Activated CD4-positive, alpha-beta T cell treated with anti-CD3 and anti-CD28 coated beads for 36 hours (primary cell): Measurements from ENCODE around the gene ZFY. TPM values are rescaled to one million over a fixed set of nuclear protein-coding genes. Genes with fewer than 3 reads are reported as not detected.

Source experiments
- ATAC-seq: fragments of 200-7000 bp; cut with Tn5 transposase; one replicate; pipeline ENCODE4 v1.10.0; 2021; ENCODE audit warnings: mild to moderate bottlenecking, moderate library complexity
- CTCF ChIA-PET: fragments of 350-600 bp; sonication (Branson Sonifier 250); formaldehyde crosslinking; loops from one replicate; lab custom pipeline; 2021; ENCODE audit warnings: antibody characterized with exemption; lab: Charles Lee
- POLR2A ChIA-PET: fragments of 350-600 bp; sonication (Branson Sonifier 250); formaldehyde crosslinking; loops from one replicate; lab custom pipeline; 2021; ENCODE audit warnings: antibody characterized with exemption, inconsistent platforms; lab: Charles Lee
- DNase-seq: peaks from one replicate; pipeline ENCODE4 v3.0.0-alpha.2; 2020
- H3K27ac Mint-ChIP-seq: one replicate; pipeline ENCODE4 v1.8.0; 2021; ENCODE audit warnings: mixed read lengths
- H3K27me3 Mint-ChIP-seq: one replicate; pipeline ENCODE4 v1.8.0; 2021; ENCODE audit warnings: mixed read lengths
- H3K36me3 Mint-ChIP-seq: one replicate; pipeline ENCODE4 v1.8.0; 2021; ENCODE audit warnings: low read depth, mixed read lengths
- H3K4me1 Mint-ChIP-seq: one replicate; pipeline ENCODE4 v1.8.0; 2021; ENCODE audit warnings: mixed read lengths
- H3K4me3 Mint-ChIP-seq: one replicate; pipeline ENCODE4 v1.8.0; 2021; ENCODE audit warnings: mild to moderate bottlenecking, moderate library complexity, mixed read lengths
- H3K9me3 Mint-ChIP-seq: one replicate; pipeline ENCODE4 v1.8.0; 2021; ENCODE audit warnings: low read depth, mixed read lengths
- intact Hi-C, 2 experiments: fragments of 100-400 bp; cut with DNase I in 1 of 2; cut with micrococcal nuclease in 1 of 2; formaldehyde crosslinking; loops; one replicate each; pipeline versions ENCODE4 v1.14.2 to v1.15.1; 2022 to 2024; cut with DNase I, micrococcal nuclease
- total RNA-seq, 2 experiments: library from RNA; stranded (reverse); gene quantifications; one replicate each; pipeline ENCODE4 v1.2.3, GENCODE V29; 2021

The ZFY gene
- total RNA-seq, 2 experiments from 2014 or later: 12.4 to 16.6 TPM

DNA sequence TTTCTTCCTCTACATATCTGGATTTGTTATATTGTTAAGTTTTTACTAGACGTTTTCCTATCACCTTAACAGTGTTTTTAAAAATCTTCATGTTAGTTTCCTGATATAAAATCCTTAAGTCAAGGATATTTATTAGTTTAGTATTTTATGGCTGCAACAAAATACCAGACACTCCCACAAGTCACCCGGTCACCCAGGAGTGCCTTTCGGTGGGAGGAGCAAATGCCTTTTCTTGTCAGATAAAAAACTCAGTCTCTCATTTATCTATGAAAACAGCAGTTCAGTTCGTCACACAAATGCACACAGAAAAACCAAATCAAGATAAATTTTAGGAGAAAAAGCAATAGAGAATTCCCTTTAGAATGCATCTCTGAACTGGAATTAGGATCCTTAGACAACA is 77.0 kb downstream of the ZFY start:
- CTCF ChIA-PET: no interaction called here
- Mint-ChIP-seq H3K4me1 (peaks cover 17% of the 10 kb centered on the region), H3K9me3 (peaks cover 2% of the 10 kb centered on the region), H3K36me3 (no peaks in the 10 kb centered on the region), H3K27ac (no peak overlapping the region), H3K4me3 (no peak overlapping the region), H3K27me3 (no peaks in the 10 kb centered on the region)
- ATAC-seq (no peak), DNase-seq (no peak)
- POLR2A ChIA-PET: no interaction called here
- intact Hi-C loops: no loop called here

DNA sequence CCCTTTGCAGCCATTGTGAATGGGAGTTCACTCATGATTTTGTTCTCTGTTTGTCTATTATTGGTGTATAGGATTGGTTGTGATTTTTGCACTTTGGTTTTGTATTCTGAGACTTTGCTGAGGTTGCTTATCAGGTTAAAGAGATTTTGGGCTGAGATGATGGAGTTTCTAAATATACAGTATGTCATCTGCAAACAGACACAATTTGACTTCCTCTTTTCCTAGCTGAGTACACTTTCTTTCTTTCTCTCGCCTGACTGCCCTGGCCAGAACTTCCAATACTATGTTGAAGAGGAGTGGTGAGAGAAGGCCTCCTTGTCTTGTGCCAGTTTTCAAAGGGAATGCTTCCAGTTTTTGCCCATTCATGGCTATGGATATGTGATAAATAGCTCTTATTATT is 81.4 kb downstream of the ZFY start:
- no peak overlapping the region for H3K4me3 Mint-ChIP-seq
- H3K9me3 Mint-ChIP-seq: peaks cover 2% of the 10 kb centered on the region
- intact Hi-C loops: no loop called here
- CTCF ChIA-PET: no interaction called here
- DNase-seq (no peak), ATAC-seq (no peak)
- no peaks in the 10 kb centered on the region for H3K36me3 Mint-ChIP-seq
- H3K4me1 Mint-ChIP-seq: peaks cover 19% of the 10 kb centered on the region
- no peak overlapping the region for H3K27ac Mint-ChIP-seq
- POLR2A ChIA-PET: no interaction called here
- H3K27me3 Mint-ChIP-seq: no peaks in the 10 kb centered on the region

DNA sequence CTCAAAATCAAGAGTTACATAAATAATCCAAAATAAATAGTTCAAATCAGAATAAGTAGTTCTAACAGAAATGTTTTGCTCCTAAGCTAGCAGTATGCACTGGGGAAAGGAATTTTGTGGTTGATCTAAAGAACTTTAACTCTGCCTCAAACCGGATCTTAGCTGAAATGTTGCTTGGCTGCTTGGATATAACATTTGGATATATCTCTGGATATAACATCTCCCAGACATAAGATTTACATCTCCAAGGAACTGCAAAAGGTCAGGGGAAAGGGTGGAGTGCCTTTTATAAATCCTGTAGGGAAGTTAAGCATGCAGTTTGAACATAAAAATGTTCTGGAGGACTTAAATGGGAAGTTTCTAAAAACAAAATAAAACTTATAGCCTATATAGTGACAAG is 83.4 kb downstream of the ZFY start:
- CTCF ChIA-PET: no interaction called here
- H3K9me3 Mint-ChIP-seq: peaks cover 2% of the 10 kb centered on the region
- POLR2A ChIA-PET: no interaction called here
- H3K27me3 Mint-ChIP-seq: no peaks in the 10 kb centered on the region
- no peak for ATAC-seq
- H3K27ac Mint-ChIP-seq: no peak overlapping the region
- intact Hi-C loops: no loop called here
- H3K4me3 Mint-ChIP-seq: no peak overlapping the region
- H3K4me1 Mint-ChIP-seq: peaks cover 21% of the 10 kb centered on the region
- no peaks in the 10 kb centered on the region for H3K36me3 Mint-ChIP-seq
- DNase-seq: no peak

- no peak for DNase-seq
- no peak for ATAC-seq
- H3K4me3 Mint-ChIP-seq: no peak overlapping the region
- intact Hi-C loops: no loop called here
- POLR2A ChIA-PET: no interaction called here
- no peak overlapping the region for H3K27ac Mint-ChIP-seq
- CTCF ChIA-PET: no interaction called here
- peaks cover 2% of the 10 kb centered on the region for H3K9me3 Mint-ChIP-seq
- no peaks in the 10 kb centered on the region for H3K36me3 Mint-ChIP-seq
- H3K27me3 Mint-ChIP-seq: no peaks in the 10 kb centered on the region
- H3K4me1 Mint-ChIP-seq: peaks cover 21% of the 10 kb centered on the region
These were observed 84.4 kb downstream of the ZFY start for GRCh38 chrY:3019584-3019983.

DNA sequence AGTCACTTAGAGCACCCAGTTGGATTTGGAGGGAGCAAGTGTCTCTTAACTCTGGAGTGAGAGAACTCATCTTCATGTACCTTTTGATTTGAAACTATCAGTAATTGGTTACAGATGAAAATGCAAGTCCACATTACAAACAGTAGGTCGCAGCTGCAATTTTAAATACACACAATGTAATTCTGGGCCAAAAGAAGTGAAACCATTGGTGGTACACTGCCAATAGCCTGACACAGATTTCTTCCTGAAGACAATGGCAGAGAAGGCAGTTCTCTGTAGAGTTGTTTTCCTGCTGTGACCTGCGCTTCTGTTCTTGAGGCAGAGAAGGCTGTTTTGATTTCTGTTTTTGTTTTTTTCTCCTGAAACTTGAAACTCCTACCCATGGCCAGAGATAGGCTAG is 86.0 kb downstream of the ZFY start:
- CTCF ChIA-PET: no interaction called here
- no peaks in the 10 kb centered on the region for H3K36me3 Mint-ChIP-seq
- H3K4me1 Mint-ChIP-seq: peaks cover 20% of the 10 kb centered on the region
- peaks cover 2% of the 10 kb centered on the region for H3K9me3 Mint-ChIP-seq
- no peaks in the 10 kb centered on the region for H3K27me3 Mint-ChIP-seq
- no peak overlapping the region for H3K27ac Mint-ChIP-seq
- no peak overlapping the region for H3K4me3 Mint-ChIP-seq
- intact Hi-C loops: no loop called here
- DNase-seq (no peak), ATAC-seq (no peak)
- POLR2A ChIA-PET: no interaction called here

GRCh38 chrY:3023606-3024005 is 88.4 kb downstream of the ZFY start:
- intact Hi-C loops: no loop called here

DNA sequence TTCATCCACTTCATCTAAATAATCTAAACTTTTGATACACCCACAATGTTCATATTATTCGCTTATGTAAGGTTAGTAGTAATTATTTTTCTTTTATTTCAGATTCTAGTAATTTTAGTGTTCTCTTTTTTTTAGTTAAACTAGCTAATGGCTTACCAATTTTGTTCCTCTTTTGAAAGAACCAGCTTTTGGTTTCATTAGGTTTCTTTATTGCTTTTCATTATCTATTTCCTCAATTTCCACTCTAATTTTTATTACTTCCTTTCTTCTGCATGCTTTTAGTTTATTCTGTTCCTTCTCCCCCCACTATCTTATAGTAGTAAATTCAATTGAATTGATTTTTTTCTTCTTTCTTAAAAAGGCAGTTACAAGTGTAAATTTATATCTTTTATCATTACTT is 90.2 kb downstream of the ZFY start:
- ChIA-PET POLR2A (no interaction called here), CTCF (no interaction called here)
- H3K4me1 Mint-ChIP-seq: peaks cover 14% of the 10 kb centered on the region
- no peaks in the 10 kb centered on the region for H3K27me3 Mint-ChIP-seq
- H3K36me3 Mint-ChIP-seq: no peaks in the 10 kb centered on the region
- H3K9me3 Mint-ChIP-seq: no peaks in the 10 kb centered on the region
- H3K27ac Mint-ChIP-seq: no peak overlapping the region
- H3K4me3 Mint-ChIP-seq: no peak overlapping the region
- ATAC-seq: no peak
- intact Hi-C loops: no loop called here
- DNase-seq: no peak

More at GRCh38 chrY:3023606-3024005, 88.4 kb downstream of the ZFY start:
- H3K9me3 Mint-ChIP-seq: no peaks in the 10 kb centered on the region
- H3K27ac Mint-ChIP-seq: no peak overlapping the region
- ChIA-PET POLR2A (no interaction called here), CTCF (no interaction called here)
- H3K27me3 Mint-ChIP-seq: no peaks in the 10 kb centered on the region
- peaks cover 9% of the 10 kb centered on the region for H3K4me1 Mint-ChIP-seq
- DNase-seq: no peak
- ATAC-seq: no peak
- no peaks in the 10 kb centered on the region for H3K36me3 Mint-ChIP-seq
- no peak overlapping the region for H3K4me3 Mint-ChIP-seq

Other genes starting within 250 kb of the ZFY start
- not detected for gene SRY, start 147.7 kb upstream of the ZFY start, total RNA-seq
- 100 to 1,000 TPM; 286 to 350 TPM for gene RPS4Y1, start 93.8 kb upstream of the ZFY start, total RNA-seq